Measurements from ENCODE around the gene CANX.
"Not testable (repeated sequence)": the region's sequence is repeated elsewhere in the genome, so short reads cannot be mapped to it uniquely, and the experiment has no call there.

- TF ChIP-seq CTCF, POLR2A (IDR thresholded peaks at IDR 0.05): not testable (repeated sequence)
Measured at GRCh38 chr5:179689212-179689611, 9.6 kb upstream of the CANX start.
